ENCODE results near the gene MED13L.
"Not testable (repeated sequence)": the region's sequence is repeated elsewhere in the genome, so short reads cannot be mapped to it uniquely, and the experiment has no call there.

Gene MED13L

DNA sequence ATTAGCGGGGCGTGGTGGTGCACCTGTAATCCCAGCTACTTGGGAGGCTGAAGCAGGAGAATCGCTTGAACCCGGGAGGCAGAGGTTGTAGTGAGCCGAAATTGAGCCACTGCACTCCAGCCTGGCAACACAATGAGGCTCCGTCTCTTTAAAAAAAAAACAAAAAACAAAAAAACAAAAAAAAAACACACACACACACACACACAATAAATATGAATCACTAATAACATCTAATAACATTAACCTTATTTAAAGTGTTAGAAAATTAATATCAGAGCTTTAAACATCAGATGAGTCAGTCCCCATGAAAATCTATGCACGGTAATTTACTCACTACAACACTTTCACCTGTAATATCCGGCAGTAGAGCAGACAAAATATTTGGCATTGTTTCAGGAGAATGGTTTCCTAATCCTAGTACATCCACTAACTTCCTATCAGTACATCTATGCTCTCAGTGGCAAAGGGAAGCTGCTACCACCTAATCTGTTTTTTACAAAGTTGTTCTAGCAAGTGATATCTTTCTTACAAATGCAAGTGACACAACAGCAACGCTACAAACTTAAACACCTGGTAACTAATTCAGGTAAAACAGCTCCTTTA, 36.2 kb downstream of the MED13L start:
- no peak for TF ChIP-seq CTCF (IDR thresholded peaks at IDR 0.05; ENCODE audit: low read depth, low read length)
- no peaks in the 10 kb centered on the region for H3K9me3 ChIP-seq (ENCODE audit: severe bottlenecking)
- no peak for DNase-seq

DNA sequence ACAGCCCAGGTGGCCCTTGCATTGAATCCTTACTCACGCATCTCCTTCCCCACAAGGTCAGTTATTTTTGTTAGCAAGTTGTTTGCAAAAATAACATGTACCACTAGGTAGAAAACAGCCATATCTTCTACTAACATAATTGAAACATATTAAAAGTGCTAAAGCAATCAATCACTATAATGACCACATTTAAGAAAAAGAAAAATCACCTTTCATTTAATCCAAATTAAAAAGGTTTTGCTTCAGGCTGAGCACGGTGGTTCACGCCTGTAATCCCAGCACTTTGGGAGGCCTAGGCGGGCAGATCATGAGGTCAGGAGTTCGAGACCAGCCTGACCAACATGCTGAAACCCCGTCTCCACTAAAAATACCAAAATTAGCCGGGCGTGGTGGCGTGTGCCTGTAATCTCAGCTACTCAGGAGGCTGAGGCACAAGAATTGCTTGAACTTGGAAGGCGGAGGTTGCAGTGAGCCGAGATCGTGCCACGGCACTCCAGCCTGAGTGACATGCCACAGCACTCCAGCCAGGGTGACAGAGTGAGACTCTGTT, 38.8 kb downstream of the MED13L start:
- not testable (repeated sequence) for H3K27ac ChIP-seq; H3K9me3 ChIP-seq (ENCODE audit: severe bottlenecking); DNase-seq; H3K27me3 ChIP-seq (ENCODE audit: insufficient read depth, low read depth, severe bottlenecking); H3K36me3 ChIP-seq; H3K4me3 ChIP-seq (ENCODE audit: low read depth, low read length)

More for the DNA sequence above, 36.2 kb downstream of the MED13L start:
- Histone ChIP-seq H3K27me3 (ENCODE audit: insufficient read depth, low read depth, severe bottlenecking) (no peaks in the 10 kb centered on the region), H3K27ac (no peak overlapping the region), H3K36me3 (no peaks in the 10 kb centered on the region), H3K4me3 (ENCODE audit: low read depth, low read length) (no peak overlapping the region)

DNA sequence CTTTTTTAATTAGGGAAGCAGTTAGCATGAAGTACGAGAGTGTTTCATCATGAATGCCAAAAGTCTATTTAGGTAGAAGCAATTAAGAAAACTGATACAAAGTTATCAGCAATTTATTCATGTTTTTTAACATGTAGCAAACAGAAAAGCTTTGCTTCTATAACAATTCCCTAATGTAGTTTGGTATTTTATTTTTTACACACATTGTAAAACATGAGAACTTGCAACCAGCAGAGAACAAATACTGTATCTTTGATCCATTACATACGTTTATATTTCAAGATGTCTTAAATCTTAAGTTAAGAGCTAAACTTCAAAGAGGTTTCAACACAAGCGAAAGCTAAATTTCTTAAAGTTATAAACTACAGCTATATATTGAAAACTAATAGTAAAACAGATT, 39.3 kb downstream of the MED13L start:
- Histone ChIP-seq H3K27ac (no peak overlapping the region), H3K9me3 (ENCODE audit: severe bottlenecking) (no peaks in the 10 kb centered on the region), H3K36me3 (no peaks in the 10 kb centered on the region), H3K4me3 (ENCODE audit: low read depth, low read length) (no peak overlapping the region), H3K27me3 (ENCODE audit: insufficient read depth, low read depth, severe bottlenecking) (no peaks in the 10 kb centered on the region)
- no peak for DNase-seq
- TF ChIP-seq CTCF (IDR thresholded peaks at IDR 0.05; ENCODE audit: low read depth, low read length), result no peak

DNA sequence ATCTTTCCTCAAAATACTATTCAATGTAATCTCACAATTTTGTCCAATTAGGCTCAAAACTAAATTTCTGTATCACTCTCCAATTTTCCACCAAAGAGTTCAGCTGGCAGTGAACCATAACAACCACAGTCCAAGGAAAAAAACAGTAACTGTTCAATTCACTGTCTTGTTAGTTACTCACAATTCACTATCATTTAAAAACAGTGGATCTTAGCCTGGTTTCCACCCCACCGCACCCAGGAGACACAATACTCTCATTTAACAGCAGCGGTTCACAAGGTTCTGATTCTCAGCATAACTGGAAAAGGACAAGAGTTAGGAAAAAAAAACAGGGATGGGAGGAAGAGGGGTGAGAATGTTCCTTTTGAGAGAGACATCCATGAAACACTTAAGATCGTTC, 40.5 kb downstream of the MED13L start:
- Histone ChIP-seq H3K27ac (no peak overlapping the region), H3K27me3 (ENCODE audit: insufficient read depth, low read depth, severe bottlenecking) (no peaks in the 10 kb centered on the region), H3K4me3 (ENCODE audit: low read depth, low read length) (no peak overlapping the region), H3K9me3 (ENCODE audit: severe bottlenecking) (no peaks in the 10 kb centered on the region), H3K36me3 (no peaks in the 10 kb centered on the region)
- no peak for DNase-seq
- TF ChIP-seq CTCF (IDR thresholded peaks at IDR 0.05; ENCODE audit: low read depth, low read length), result no peak

DNA sequence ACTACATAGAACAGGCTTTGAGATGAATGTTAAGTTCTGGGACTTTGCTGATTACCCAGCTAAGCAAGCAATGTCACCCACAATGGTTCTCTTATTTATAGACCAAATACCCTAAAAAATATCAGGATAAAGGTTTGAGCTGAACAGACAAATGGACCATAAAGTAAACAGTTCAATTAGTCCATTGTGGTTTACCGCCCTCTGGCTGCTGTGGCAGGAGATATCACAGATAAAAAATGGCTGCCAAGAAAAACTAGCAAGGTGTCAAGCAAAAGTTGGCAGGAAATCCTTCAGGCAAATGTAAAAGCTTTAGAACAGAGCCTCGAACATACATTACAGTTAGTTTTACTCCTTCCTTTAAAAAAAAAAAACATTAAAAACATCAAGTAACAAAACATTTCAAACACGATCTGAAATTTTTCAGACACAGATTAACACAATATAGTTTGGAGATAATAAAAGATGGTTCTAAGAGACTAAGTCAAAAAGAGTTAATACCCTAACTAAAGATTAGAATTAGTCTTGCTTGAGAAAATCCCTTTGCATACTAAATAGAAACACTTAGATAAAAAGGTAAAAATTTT, 41.3 kb downstream of the MED13L start:
- Histone ChIP-seq H3K27ac (no peak overlapping the region), H3K9me3 (ENCODE audit: severe bottlenecking) (no peaks in the 10 kb centered on the region), H3K4me3 (ENCODE audit: low read depth, low read length) (no peak overlapping the region), H3K27me3 (ENCODE audit: insufficient read depth, low read depth, severe bottlenecking) (no peaks in the 10 kb centered on the region), H3K36me3 (no peaks in the 10 kb centered on the region)
- peak; percentile 22 for DNase-seq
- peak; percentile 51 for TF ChIP-seq CTCF (IDR thresholded peaks at IDR 0.05; ENCODE audit: low read depth, low read length)

- not testable (repeated sequence) for H3K4me3 ChIP-seq (ENCODE audit: low read depth, low read length); H3K27ac ChIP-seq; H3K9me3 ChIP-seq (ENCODE audit: severe bottlenecking); H3K27me3 ChIP-seq (ENCODE audit: insufficient read depth, low read depth, severe bottlenecking); DNase-seq; H3K36me3 ChIP-seq
Observed at GRCh38 chr12:116234148-116234547, 43.3 kb downstream of the MED13L start.

DNA sequence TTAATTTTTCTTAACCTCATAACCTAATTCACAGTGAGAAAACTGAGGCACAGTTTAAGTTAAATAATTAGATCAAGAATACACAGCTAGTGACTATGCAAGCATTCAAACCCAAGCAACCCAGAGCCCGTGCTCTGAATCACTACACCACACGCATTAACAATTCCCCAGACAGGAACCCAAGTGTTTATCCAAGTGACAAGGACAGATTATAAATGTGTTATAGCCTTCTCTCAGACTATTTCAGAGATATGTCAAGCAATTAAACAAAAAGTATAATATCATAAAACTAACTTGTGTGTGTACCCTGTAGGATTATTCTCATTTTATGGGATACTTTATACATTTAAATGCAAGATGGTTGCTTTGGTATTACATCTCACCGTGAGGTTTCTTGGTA, 43.8 kb downstream of the MED13L start:
- Histone ChIP-seq H3K27ac (no peak overlapping the region), H3K4me3 (ENCODE audit: low read depth, low read length) (no peak overlapping the region), H3K27me3 (ENCODE audit: insufficient read depth, low read depth, severe bottlenecking) (no peaks in the 10 kb centered on the region), H3K36me3 (no peaks in the 10 kb centered on the region), H3K9me3 (ENCODE audit: severe bottlenecking) (no peaks in the 10 kb centered on the region)
- DNase-seq, result no peak
- TF ChIP-seq CTCF (IDR thresholded peaks at IDR 0.05; ENCODE audit: low read depth, low read length), result no peak
